ENCODE results near the gene PROSER1.
"Not testable (repeated sequence)": the region's sequence is repeated elsewhere in the genome, so short reads cannot be mapped to it uniquely, and the experiment has no call there.

PROSER1 gene

GRCh38 chr13:39025433-39025839 is 12.5 kb downstream of the PROSER1 start:
- DNase-seq (ENCODE audit: low spot score): no peak

GRCh38 chr13:39023761-39024160 is 14.1 kb downstream of the PROSER1 start:
- DNase-seq (ENCODE audit: low spot score): no peak

- DNase-seq (ENCODE audit: low spot score): no peak
These were observed 14.6 kb downstream of the PROSER1 start for GRCh38 chr13:39023316-39023715.

GRCh38 chr13:39020853-39021462 is 16.9 kb downstream of the PROSER1 start:
- no peak for DNase-seq (ENCODE audit: low spot score)

- peak; percentile 72 for DNase-seq (ENCODE audit: low spot score)
These were observed 21.1 kb downstream of the PROSER1 start for GRCh38 chr13:39016787-39017186.

GRCh38 chr13:39016087-39016486 is 21.8 kb downstream of the PROSER1 start:
- DNase-seq (ENCODE audit: low spot score): peak; percentile 27

- no peak for DNase-seq (ENCODE audit: low spot score)
These were observed 24.4 kb downstream of the PROSER1 start for GRCh38 chr13:39013462-39013861.

- DNase-seq (ENCODE audit: low spot score): no peak
These were observed 25.3 kb downstream of the PROSER1 start for GRCh38 chr13:39012608-39013007.

GRCh38 chr13:39006371-39007111 is 31.3 kb downstream of the PROSER1 start:
- DNase-seq (ENCODE audit: low spot score): not testable (repeated sequence)

- no peak for DNase-seq (ENCODE audit: low spot score)
These were observed 39.1 kb downstream of the PROSER1 start for GRCh38 chr13:38998739-38999138.

- no peak for DNase-seq (ENCODE audit: low spot score)
These were observed 44.5 kb downstream of the PROSER1 start for GRCh38 chr13:38993381-38993780.

GRCh38 chr13:38990693-38991092 is 47.2 kb downstream of the PROSER1 start, which contains the start of gene STOML3:
Gene STOML3 (minus strand): TSS chr13:38990831. CDS start chr13:38990721, 110 bp downstream.
- DNase-seq (ENCODE audit: low spot score): no peak

- DNase-seq (ENCODE audit: low spot score): no peak
These were observed 56.8 kb downstream of the PROSER1 start for GRCh38 chr13:38981096-38981495.

- DNase-seq (ENCODE audit: low spot score): no peak
These were observed 57.2 kb downstream of the PROSER1 start for GRCh38 chr13:38980750-38981078.

- DNase-seq (ENCODE audit: low spot score): peak; percentile 50
These were observed 57.8 kb downstream of the PROSER1 start for GRCh38 chr13:38979891-38980749.

- DNase-seq (ENCODE audit: low spot score): peak; percentile 13
These were observed 67.4 kb downstream of the PROSER1 start for GRCh38 chr13:38970380-38971051.

GRCh38 chr13:38969187-38969586 is 68.7 kb downstream of the PROSER1 start:
- no peak for DNase-seq (ENCODE audit: low spot score)

- no peak for DNase-seq (ENCODE audit: low spot score)
These were observed 70.4 kb downstream of the PROSER1 start for GRCh38 chr13:38967446-38967845.

GRCh38 chr13:38965281-38965680 is 72.6 kb downstream of the PROSER1 start:
- DNase-seq (ENCODE audit: low spot score): no peak

- no peak for DNase-seq (ENCODE audit: low spot score)
These were observed 77.7 kb downstream of the PROSER1 start for GRCh38 chr13:38960175-38960574.
